ENCODE data around the gene AMOTL2.
A peak's percentile ranks its signal among the peaks of the same experiment; 100 is the strongest.

Gene AMOTL2

GRCh38 chr3:134317106-134317947, 56.9 kb downstream of the AMOTL2 start:
- H3K9me3 ChIP-seq (ENCODE audit: severe bottlenecking): no peaks in the 10 kb centered on the region
- H3K4me1 ChIP-seq (ENCODE audit: insufficient read depth, poor library complexity, severe bottlenecking): peaks cover 36% of the 10 kb centered on the region
- DNase-seq (ENCODE audit: low spot score): no peak
- peak overlapping the region; percentile 80 for H3K27ac ChIP-seq (ENCODE audit: poor library complexity, severe bottlenecking)
- H3K27me3 ChIP-seq (ENCODE audit: insufficient read depth, poor library complexity, severe bottlenecking): no peaks in the 10 kb centered on the region
- no peak overlapping the region for H3K4me3 ChIP-seq (ENCODE audit: severe bottlenecking)
- no peak for TF ChIP-seq CTCF (IDR thresholded peaks at IDR 0.05; ENCODE audit: poor library complexity, severe bottlenecking)
- no peaks in the 10 kb centered on the region for H3K36me3 ChIP-seq (ENCODE audit: low read depth)
- ATAC-seq (ENCODE audit: low read depth): peak; percentile 54

GRCh38 chr3:134315286-134316106, 58.8 kb downstream of the AMOTL2 start:
- peaks cover 37% of the 10 kb centered on the region for H3K4me1 ChIP-seq (ENCODE audit: insufficient read depth, poor library complexity, severe bottlenecking)
- H3K27ac ChIP-seq (ENCODE audit: poor library complexity, severe bottlenecking): peak overlapping the region; percentile 80
- TF ChIP-seq CTCF (IDR thresholded peaks at IDR 0.05; ENCODE audit: poor library complexity, severe bottlenecking): no peak
- H3K9me3 ChIP-seq (ENCODE audit: severe bottlenecking): no peaks in the 10 kb centered on the region
- ATAC-seq (ENCODE audit: low read depth) (no peak), DNase-seq (ENCODE audit: low spot score) (no peak)
- H3K4me3 ChIP-seq (ENCODE audit: severe bottlenecking): no peak overlapping the region
- H3K27me3 ChIP-seq (ENCODE audit: insufficient read depth, poor library complexity, severe bottlenecking): no peaks in the 10 kb centered on the region
- no peaks in the 10 kb centered on the region for H3K36me3 ChIP-seq (ENCODE audit: low read depth)

- Histone ChIP-seq H3K4me3 (ENCODE audit: severe bottlenecking) (no peak overlapping the region), H3K27me3 (ENCODE audit: insufficient read depth, poor library complexity, severe bottlenecking) (no peaks in the 10 kb centered on the region), H3K27ac (ENCODE audit: poor library complexity, severe bottlenecking) (peak overlapping the region; percentile 80), H3K36me3 (ENCODE audit: low read depth) (no peaks in the 10 kb centered on the region), H3K9me3 (ENCODE audit: severe bottlenecking) (no peaks in the 10 kb centered on the region), H3K4me1 (ENCODE audit: insufficient read depth, poor library complexity, severe bottlenecking) (peaks cover 37% of the 10 kb centered on the region)
- ATAC-seq (ENCODE audit: low read depth) (no peak), DNase-seq (ENCODE audit: low spot score) (no peak)
- TF ChIP-seq CTCF (IDR thresholded peaks at IDR 0.05; ENCODE audit: poor library complexity, severe bottlenecking): no peak
Measured at GRCh38 chr3:134314588-134315285, 59.5 kb downstream of the AMOTL2 start.

GRCh38 chr3:134313847-134314587, 60.2 kb downstream of the AMOTL2 start:
- DNase-seq (ENCODE audit: low spot score): no peak
- H3K9me3 ChIP-seq (ENCODE audit: severe bottlenecking): no peaks in the 10 kb centered on the region
- peaks cover 38% of the 10 kb centered on the region for H3K4me1 ChIP-seq (ENCODE audit: insufficient read depth, poor library complexity, severe bottlenecking)
- peak overlapping the region; percentile 27 for H3K4me3 ChIP-seq (ENCODE audit: severe bottlenecking)
- no peak for TF ChIP-seq CTCF (IDR thresholded peaks at IDR 0.05; ENCODE audit: poor library complexity, severe bottlenecking)
- 0 out of 3 replicates have a peak, but pooled peaks have one; percentile 11 for ATAC-seq (ENCODE audit: low read depth)
- H3K27ac ChIP-seq (ENCODE audit: poor library complexity, severe bottlenecking): peak overlapping the region; percentile 80
- H3K36me3 ChIP-seq (ENCODE audit: low read depth): no peaks in the 10 kb centered on the region
- H3K27me3 ChIP-seq (ENCODE audit: insufficient read depth, poor library complexity, severe bottlenecking): no peaks in the 10 kb centered on the region
